Measurements from ENCODE around the gene ICAM5.
"Not testable (repeated sequence)": the region's sequence is repeated elsewhere in the genome, so short reads cannot be mapped to it uniquely, and the experiment has no call there.

Gene ICAM5, protein sequence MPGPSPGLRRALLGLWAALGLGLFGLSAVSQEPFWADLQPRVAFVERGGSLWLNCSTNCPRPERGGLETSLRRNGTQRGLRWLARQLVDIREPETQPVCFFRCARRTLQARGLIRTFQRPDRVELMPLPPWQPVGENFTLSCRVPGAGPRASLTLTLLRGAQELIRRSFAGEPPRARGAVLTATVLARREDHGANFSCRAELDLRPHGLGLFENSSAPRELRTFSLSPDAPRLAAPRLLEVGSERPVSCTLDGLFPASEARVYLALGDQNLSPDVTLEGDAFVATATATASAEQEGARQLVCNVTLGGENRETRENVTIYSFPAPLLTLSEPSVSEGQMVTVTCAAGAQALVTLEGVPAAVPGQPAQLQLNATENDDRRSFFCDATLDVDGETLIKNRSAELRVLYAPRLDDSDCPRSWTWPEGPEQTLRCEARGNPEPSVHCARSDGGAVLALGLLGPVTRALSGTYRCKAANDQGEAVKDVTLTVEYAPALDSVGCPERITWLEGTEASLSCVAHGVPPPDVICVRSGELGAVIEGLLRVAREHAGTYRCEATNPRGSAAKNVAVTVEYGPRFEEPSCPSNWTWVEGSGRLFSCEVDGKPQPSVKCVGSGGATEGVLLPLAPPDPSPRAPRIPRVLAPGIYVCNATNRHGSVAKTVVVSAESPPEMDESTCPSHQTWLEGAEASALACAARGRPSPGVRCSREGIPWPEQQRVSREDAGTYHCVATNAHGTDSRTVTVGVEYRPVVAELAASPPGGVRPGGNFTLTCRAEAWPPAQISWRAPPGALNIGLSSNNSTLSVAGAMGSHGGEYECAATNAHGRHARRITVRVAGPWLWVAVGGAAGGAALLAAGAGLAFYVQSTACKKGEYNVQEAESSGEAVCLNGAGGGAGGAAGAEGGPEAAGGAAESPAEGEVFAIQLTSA

DNA sequence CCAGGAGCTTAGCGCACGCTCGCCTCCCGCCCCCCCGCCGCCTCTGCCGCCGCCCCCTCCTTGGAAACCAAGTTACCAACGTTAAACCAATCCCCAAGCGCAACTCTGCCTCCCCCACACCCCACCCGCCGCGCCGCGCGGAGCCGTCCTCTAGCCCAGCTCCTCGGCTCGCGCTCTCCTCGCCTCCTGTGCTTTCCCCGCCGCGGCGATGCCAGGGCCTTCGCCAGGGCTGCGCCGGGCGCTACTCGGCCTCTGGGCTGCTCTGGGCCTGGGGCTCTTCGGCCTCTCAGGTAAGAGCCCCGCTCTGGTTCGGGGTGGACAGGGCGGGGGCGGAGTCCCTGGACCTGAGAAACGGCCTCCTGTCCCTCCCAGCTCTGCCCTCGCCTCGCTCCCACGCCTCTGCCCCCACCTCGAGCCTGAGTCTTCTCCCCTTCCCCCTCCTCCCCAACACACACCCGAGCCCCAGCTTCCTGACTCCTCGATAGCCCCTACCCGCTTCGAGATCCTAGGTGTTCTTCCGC, at the start of gene ICAM5:
Gene ICAM5, plus strand, starts transcription at position 117 of the 521 bp plus-strand sequence. Its CDS starts 92 bp downstream, at position 209.
- no peak for DNase-seq

DNA sequence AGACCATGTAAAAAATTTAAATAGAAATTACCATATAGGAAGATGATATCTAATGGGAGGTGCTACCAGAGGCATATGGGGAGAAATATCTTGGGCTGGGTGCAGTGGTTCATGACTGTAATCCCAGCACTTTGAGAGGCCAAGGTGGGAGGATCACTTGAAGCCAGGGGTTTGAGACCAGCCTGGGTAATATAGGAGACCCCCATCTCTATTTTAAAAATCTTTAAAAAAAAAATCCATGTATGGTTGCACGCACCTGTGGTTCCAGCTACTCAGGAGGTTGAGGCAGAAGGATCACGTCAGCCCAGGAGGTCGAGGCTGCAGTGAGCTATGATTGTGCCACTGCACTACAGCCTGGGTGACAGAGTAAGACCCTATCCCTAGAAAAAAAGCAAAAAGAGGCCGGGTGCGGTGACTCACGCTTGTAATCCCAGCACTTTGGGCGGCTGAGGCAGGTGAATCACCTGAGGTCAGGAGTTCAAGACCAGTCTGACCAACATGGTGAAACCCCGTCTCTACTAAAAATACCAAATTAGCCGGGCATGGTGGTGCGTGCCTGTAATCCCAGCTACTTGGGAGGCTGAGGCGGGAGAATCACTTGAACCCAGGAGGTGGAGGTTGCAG, 47.8 kb upstream of the ICAM5 start:
- DNase-seq = not testable (repeated sequence)

DNA sequence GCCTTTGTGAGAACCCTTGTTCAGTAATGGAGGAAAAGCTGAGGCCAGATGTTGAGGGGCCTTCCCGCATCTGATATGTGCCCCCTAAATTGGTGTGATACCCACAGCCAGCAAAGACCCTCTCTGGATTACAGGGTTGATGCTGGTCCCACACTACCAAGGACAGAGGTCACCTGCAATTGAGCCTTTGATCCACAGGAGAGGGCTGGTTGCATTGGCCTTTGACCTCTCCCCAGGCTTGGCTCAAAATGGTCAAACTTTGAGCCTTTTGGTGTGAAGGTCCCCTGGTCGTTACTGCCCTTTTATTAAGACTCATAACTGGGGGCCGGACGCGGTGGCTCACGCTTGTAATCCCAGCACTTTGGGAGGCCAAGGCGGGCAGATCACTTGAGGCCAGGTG, 46.1 kb upstream of the ICAM5 start:
- DNase-seq = no peak

DNA sequence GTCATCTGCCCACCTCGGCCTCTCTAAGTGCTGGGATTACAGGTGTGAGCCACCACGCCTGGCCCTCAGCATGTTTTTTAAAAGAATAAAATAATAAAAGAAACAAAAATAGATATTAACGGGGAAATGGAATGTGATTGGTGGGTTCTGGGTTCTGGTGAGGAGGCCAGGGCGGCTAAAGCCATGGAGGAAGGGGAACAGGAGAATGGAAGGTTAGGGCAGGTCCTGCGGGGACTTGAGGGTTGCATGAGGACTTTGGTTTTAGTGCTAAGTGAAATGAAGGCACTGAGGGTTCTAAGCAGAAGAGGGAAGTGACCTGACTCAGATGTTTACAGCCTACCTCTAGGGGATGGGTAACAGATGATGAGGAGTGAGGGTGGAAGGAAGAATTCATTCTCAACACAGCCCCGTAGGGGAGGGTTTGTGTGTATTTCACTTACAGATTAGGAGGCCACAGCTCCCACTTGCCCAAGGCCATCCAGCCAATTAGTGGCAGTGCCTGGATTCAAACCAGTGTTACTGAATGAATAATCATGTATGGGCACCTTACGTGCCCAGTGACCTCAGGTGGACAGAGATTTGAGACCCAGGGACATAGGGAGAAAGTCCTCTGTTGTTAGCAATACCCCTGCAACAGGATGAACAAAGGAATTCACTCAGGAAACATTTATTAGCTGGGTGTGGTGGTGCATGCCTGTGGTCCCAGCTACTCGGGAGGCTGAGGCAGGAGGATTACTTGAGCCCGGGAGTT, 44.4 kb upstream of the ICAM5 start:
- no peak for DNase-seq

DNA sequence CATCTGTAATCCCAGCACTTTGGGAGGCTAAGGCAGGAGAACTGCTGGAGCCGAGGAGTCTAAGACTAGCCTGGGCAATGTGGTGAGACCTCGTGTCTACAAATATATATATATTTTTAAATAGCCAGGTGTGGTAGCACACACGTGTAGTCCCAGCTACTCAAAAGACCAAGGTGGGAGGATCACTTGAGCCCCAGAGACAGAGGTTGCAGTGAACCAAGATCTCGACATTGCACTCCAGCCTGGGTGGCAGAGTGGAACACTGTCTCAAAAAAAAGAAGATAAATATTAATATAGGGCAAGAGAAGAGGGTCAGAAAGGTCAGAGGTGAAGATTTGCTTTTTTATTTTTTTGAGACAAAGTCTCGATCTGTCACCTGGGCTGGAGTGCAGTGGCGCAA, 43.2 kb upstream of the ICAM5 start:
- DNase-seq = no peak

DNA sequence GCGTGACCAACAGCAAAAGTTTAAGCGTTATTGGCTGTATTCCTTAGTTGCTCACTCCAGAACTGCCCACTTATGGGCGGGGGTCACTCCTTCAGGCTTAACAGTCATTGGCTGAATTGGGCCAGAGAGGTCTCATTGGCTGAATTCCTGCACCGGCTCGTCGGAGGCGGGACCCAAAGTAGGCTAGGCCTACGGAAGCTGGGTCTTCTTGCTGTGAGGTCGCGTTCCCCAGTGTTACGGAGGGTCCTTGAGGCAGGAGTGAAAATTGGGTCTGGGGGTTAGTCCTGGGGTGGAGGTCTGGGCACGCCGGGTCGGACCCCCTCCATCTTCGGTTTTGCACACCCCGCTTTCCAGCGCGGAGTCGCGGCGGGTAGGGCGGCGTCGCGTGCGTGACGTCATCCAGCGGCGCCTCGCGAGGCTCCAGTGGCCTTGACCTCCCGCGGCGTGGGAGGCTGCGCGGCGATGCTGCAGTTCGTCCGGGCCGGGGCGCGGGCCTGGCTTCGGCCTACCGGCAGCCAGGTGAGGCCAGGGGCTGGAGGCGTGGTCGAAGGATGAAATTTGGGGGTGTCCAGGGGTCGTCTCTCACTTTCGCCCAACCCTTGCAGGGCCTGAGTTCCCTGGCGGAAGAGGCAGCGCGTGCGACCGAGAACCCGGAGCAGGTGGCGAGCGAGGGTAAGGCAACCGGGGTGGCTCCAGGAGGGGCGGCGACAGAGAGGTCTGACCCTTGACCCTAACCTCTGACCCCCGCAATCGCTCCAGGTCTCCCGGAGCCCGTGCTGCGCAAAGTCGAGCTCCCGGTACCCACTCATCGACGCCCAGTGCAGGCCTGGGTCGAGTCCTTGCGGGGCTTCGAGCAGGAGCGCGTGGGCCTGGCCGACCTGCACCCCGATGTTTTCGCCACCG, 37.7 kb upstream of the ICAM5 start, which contains the start of gene MRPL4:
Gene MRPL4, plus strand, starts transcription at position 423 of the 903 bp plus-strand sequence. Its CDS starts 40 bp downstream, at position 463.
- peak; percentile 95 for DNase-seq

DNA sequence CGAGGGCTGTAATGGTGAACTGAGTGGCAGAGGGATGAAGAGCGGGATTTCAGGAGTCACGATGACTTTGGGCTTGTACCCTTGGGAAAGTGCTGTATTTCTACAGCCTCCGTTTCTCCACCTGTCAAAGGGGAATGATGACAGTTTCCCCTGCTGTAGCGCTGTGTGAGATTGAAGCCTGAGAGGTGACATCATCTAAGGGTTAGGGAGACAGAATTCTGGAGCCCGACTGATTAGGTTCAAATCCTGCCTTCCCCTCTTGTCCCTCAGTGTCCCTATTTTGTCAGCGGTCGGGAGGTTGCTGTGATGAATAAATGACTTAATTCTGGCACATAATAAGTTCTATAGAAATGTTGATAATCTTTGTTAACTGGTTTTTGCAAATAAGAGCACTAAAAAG, 37.0 kb upstream of the ICAM5 start:
- no peak for DNase-seq

DNA sequence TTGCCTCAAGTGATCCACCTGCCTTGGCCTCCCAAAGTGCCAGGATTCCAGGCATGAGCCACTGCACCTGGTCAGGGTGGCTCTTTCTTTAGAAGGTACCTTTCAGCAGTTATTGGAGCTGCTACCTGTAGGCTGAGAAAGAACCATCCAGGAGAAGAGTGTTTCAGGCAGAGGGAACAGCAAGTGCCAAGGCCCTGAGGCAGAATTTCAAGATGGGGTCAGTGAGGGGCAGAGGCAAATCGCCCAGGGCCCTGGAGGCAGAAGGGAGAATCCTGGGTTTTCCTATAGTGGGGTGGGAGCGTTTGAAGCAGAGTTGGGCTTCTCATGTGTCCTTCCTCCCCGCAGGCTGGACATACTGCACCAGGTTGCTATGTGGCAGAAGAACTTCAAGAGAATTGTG, 35.5 kb upstream of the ICAM5 start:
- no peak for DNase-seq

DNA sequence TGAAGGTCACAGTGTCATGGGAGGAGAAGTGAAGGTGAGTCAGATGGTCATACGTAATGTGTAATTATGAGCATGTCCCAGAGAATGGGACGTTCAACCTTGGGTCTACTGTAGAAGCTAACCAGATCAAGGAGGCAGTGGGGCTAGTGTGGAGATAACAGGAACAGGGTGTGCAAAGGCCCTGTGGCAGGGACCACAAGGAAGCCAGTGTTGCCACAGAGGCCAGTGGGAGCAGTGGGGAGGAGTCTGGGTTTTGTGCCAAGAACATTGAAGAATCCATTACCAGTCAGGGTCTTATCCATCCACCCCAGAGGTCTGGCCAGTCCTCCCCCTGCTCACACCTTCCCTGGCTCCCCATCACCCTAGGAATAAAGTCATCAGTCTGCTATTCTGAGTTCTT, 34.4 kb upstream of the ICAM5 start:
- DNase-seq = no peak

DNA sequence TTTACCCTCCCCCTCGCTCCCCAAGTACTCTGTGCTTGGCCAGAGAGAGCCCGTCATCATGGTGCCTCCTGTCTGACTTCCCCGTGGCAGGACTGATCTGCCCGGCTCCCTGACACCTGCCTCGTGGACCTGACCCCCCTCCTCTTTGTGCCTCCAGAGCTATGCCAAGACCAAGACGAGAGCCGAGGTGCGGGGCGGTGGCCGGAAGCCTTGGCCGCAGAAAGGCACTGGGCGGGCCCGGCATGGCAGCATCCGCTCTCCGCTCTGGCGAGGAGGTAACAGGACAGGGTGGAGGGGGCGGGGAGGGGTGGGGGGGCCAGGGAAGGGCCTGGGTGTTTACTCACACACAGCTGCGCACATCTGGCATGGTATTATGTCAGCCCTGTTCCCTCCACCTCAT, 33.2 kb upstream of the ICAM5 start:
- no peak for DNase-seq

DNA sequence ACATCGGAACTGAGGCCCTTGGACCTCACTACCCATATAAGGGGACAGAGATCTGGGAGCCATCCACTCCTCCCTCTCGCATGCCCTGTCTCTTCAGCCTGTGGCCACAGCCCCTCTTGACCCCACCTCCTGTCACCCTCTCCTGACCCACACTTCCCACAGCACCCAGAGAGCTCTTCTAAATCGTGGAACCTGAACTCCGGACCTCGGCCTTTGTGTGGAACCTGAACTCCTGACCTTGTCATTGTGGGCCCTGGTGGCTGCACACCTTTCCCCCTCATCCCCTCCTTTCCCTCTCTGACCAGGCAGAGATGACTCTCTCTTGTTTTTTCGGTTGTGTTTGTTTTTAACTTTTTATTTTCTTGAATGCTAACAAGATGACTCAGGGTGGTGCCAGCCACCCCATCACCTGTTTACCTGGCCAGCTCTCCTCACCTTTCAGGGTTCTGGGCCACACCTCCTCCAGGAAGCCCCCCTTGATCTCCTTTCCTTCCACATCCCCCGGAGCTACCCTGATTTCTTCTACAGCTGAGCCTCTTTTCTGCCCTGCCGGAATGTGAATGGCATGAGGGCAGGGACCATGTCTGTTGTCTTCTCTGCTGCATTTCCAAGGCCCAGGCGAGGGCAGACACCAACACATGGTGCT, 32.7 kb upstream of the ICAM5 start:
- no peak for DNase-seq

DNA sequence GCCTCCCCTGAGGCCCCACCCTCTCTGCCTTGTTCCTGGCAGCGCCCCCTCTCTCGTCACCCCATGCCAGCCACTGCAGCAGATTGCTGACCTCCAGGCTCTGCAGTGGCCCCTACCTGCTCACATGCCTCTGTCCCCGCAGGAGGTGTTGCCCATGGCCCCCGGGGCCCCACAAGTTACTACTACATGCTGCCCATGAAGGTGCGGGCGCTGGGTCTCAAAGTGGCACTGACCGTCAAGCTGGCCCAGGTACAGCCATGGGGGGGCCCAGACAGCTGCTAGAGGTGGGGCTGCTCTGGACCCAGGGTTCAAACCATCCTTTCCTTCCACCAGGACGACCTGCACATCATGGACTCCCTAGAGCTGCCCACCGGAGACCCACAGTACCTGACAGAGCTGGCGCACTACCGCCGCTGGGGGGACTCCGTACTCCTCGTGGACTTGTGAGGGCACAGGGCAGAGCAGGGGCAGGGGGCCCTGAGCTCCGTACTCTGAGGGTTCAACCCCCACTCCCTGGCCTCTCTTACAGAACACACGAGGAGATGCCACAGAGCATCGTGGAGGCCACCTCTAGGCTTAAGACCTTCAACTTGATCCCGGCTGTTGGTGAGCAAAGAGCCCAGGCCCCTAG, 31.6 kb upstream of the ICAM5 start:
- DNase-seq = no peak

DNA sequence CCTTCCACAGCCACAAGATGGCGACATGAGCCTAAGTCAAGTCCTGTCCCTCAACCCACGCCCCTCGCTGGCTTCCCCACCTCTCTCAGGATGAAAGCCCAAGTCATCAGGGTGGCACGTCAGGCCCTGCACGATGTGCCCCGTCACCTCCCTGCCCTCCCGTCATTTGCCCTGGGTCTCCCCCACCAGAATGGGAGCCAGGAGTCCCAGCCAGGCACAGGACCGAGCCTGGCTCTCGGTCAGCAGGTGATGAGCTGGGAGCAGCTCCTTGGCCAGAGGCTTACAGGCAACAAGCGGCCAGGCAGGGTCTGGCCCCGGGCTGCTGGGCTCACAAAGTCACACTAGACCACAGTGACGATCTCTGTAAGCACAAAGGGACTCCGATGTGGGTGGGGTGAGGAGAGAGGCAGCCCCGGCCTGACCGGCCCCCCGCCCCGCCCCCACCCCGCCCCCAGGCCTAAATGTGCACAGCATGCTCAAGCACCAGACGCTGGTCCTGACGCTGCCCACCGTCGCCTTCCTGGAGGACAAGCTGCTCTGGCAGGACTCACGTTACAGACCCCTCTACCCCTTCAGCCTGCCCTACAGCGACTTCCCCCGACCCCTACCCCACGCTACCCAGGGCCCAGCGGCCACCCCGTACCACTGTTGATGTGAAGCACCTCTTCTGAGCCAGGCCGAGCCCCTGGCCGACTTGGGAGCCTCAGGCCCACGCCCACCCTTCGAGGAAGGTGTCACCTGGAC, 30.4 kb upstream of the ICAM5 start:
- DNase-seq = peak; percentile 78

DNA sequence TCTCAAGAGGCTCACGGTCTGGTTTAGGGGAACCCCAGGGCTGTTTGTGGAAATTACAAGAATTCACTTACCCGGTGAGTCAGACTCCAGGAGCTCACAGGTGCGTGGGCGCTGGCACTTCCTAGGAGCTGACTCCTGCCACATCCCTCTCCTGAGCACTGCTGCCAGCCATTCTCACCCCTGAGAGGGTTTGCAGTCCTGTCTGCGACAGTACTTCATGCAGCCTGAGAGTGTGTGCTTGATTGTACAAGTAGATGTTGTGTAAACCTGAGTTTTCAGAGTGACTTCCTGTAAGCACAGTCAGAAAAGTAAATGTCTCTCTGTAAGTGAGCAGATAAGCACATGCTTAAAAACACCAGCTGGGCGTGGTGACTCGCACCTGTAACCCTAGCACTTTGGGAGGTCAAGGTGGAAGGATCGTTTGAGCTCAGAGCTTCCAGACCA, 29.6 kb upstream of the ICAM5 start:
- no peak for DNase-seq

DNA sequence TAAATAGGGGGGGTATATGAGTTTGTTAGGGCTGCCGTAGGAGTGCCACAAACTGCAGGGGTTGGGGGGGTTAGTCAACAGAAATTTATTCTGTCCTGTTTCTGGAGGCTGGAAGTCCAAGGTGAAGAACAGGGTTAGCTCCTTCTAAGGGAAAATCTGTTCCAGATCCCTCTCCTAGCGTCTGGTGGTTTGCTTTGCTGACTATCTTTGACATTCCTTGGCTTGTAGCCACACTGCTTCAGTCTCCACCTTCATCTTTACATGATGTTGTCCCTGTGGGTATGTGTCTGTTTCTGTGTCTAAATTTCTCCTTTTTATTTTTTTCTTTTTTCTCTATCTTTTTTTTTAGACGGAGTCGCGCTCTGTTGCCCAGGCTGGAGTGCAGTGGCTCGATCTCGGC, 27.0 kb upstream of the ICAM5 start:
- no peak for DNase-seq

DNA sequence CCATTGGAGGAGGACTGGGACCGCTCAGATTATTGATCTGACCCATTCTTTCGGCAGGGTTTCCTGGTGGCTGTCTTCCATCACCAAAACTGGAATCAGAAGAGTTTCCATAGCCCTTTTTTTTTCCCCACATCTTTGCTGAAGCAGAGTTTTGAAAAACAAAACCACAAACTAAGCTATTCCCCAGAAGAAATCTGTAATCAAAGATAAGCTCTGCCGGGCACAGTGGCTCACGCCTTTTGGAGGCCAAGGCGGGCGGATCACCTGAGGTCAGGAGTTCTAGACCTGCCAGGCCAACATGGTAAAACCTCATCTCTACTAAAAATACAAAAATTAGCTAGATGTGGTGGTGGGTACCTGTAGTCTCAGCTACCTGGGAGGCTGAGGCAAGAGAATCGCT, 23.0 kb upstream of the ICAM5 start:
- DNase-seq = no peak

DNA sequence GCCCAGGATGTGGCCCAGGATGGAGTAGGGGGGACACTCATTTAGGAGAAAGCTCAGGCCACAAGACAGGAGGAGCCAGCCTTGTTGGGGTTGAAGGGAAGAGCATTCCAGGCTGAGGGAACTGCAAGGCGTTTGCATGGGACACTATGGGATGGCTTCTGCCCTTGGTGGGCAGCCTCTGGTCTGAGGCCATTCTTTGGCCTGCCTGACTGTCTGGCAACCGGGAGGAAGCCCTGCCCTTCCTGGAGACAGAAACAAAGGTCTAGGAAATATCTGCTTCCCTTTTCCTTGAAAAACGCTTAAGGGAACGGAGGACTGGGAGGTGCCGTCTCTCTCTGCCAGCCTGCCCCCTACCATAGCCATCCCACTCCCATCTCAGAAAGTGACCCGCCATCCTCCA, 21.7 kb upstream of the ICAM5 start:
- no peak for DNase-seq

DNA sequence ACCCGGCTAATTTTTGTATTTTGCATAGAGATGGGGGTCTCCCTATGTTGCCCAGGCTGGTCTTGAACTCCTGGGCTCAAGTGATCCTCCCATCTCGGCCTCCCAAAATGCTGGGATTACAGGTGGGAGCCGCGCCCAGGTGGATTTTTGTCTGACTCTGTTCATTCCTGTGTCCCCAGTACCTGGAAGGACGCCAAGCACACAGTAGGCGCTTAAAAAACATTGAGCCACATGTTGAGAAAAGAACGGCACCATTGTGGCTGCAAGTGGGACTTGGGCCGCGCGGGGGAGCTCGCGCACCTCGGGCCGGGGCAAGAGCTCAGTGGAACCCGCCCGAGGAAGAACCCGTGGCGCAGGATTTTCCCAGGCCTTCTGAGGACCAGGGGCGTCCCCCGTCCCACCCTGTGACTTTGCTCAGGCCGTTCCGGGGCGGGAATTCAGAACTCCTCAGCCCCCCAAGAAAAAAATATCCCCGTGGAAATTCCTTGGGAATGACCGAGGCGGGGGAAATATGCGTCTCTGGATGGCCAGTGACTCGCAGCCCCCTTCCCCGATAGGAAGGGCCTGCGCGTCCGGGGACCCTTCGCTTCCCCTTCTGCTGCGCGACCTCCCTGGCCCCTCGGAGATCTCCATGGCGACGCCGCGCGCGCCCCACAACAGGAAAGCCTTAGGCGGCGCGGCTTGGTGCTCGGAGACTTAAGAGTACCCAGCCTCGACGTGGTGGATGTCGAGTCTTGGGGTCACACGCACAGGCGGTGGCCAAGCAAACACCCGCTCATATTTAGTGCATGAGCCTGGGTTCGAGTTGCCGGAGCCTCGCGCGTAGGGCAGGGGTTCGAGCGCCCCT, 20.2 kb upstream of the ICAM5 start:
- DNase-seq = peak; percentile 80

Measured in GDM1 (cell line).